ENCODE results near the gene GJC2. TPM values are rescaled to one million over a fixed set of nuclear protein-coding genes. Genes with fewer than 3 reads are reported as not detected.
A peak's percentile ranks its signal among the peaks of the same experiment; 100 is the strongest.

The GJC2 gene
- total and polyA plus RNA-seq, 10 of the 15 experiments (the other 5 are each of a cell fraction or from before 2014, with no cell fraction given) = 0.04 to 0.44 (median 0.07) TPM; not detected in 4

DNA sequence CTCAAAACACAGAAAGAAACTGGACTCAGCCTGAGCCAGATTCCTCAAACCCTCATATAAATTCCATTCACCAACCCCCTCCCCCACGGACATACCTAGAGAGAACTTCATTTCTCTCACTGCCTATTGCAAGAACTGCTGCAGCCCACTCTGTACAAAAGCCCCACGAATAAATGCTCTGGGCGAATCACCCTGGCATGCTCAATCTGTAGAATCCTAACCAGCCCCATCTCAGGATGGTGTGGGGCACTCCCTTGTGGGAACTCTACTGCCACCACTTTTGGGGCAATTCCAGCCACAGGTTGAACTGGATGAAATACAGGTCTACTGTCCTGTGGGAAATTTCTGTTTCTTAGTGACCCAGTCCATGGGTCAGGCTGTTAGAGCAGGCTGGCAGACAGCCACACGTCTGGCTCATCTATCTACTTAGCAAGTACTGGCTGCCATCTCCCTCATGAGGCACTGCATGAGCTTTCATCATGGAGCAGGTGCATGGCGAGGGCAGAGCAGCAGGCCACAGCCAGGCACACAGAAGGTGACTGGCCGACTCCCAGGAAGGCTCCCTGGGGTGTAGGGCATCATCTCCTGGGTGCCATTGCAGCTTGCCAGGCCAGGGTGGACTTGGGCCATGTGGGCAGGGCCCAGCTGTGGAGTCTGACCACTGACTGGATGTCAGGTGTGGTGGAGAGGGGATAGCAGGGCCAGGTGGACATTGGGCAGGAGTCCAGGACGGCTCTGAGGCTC is 45.0 kb upstream of the GJC2 start:
- BruUV-seq (replicated peaks) = no TSS peak
- RAD21 ChIA-PET (ENCODE audit: unreplicated experiment) = no interaction called here
- ATAC-seq (no peak), DNase-seq (ENCODE audit: low read depth, low spot score) (no peak), FAIRE-seq (no peak)
- Histone ChIP-seq H3K4me3 (no peak overlapping the region; the same call in 1 of the 2 replicates), H3K9ac (ENCODE audit: control insufficient read depth, insufficient read depth, low read length) (no peak overlapping the region), H3K27me3 (replicated peaks in 1 of 2; ENCODE audit: control insufficient read depth in 2 of 2, insufficient read depth in 2 of 2, low read length in 1 of 2) (no peaks in the 10 kb centered on the region), H2AFZ (ENCODE audit: control insufficient read depth, low read depth, low read length) (no peak overlapping the region), H3K79me2 (ENCODE audit: control insufficient read depth, insufficient read depth, low read length) (peaks cover 27% of the 10 kb centered on the region), H3K36me3 (ENCODE audit: control insufficient read depth in 2 of 2, insufficient read depth in 2 of 2, low read length in 1 of 2) (peaks cover 7 to 12% of the 10 kb centered on the region in 2 experiments; a peak in 3 of 4 replicates), H3K27ac (ENCODE audit: control insufficient read depth, insufficient read depth) (no peak overlapping the region), H3K4me1 (ENCODE audit: control insufficient read depth, insufficient read depth, low read length) (peaks cover 17% of the 10 kb centered on the region), H3K4me2 (ENCODE audit: control insufficient read depth, insufficient read depth) (peak overlapping the region; percentile 48), H3K9me3 (replicated peaks; ENCODE audit: control insufficient read depth, insufficient read depth, low read length) (no peaks in the 10 kb centered on the region), H4K20me1 (ENCODE audit: control insufficient read depth, insufficient read depth) (no peaks in the 10 kb centered on the region)
- intact Hi-C loops (cut with micrococcal nuclease; ENCODE audit: unreplicated experiment) = no loop called here
- CTCF ChIA-PET = no interaction called here
- 60% methylated on average over 7 of the region's 7 CpGs for WGBS (ENCODE audit: insufficient coverage, insufficient replicate concordance, low lambda C conversion rate, missing lambda C conversion rate)
- POLR2A ChIA-PET = interaction anchor here (1.9 kb wide), 1 partner anchor 61 kb away, joined by 4 read pairs; the partner anchor contains the start of gene IBA57
- TF ChIP-seq POLR2AphosphoS2 (IDR thresholded peaks at IDR 0.05; ENCODE audit: low read depth, low read length) = 0 out of 2 replicates have a peak, but pooled peaks have one; percentile 64
- TF ChIP-seq IKZF2 (IDR thresholded peaks at IDR 0.05) = no peak
- TF ChIP-seq, protein P1, sequence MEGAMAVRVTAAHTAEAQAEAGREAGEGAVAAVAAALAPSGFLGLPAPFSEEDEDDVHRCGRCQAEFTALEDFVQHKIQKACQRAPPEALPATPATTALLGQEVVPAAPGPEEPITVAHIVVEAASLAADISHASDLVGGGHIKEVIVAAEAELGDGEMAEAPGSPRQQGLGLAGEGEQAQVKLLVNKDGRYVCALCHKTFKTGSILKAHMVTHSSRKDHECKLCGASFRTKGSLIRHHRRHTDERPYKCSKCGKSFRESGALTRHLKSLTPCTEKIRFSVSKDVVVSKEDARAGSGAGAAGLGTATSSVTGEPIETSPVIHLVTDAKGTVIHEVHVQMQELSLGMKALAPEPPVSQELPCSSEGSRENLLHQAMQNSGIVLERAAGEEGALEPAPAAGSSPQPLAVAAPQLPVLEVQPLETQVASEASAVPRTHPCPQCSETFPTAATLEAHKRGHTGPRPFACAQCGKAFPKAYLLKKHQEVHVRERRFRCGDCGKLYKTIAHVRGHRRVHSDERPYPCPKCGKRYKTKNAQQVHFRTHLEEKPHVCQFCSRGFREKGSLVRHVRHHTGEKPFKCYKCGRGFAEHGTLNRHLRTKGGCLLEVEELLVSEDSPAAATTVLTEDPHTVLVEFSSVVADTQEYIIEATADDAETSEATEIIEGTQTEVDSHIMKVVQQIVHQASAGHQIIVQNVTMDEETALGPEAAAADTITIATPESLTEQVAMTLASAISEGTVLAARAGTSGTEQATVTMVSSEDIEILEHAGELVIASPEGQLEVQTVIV (IDR thresholded peaks at IDR 0.05; ENCODE audit: borderline replicate concordance, partially characterized antibody) = no peak
- no peak for TF ChIP-seq MYB (IDR thresholded peaks at IDR 0.05; ENCODE audit: borderline replicate concordance, low read depth, low read length)
- TF ChIP-seq POLR2A (IDR thresholded peaks at IDR 0.05; ENCODE audit: low read depth, low read length) = peak; percentile 65
- TF ChIP-seq SREBF1 (IDR thresholded peaks at IDR 0.05; ENCODE audit: low read length) = no peak
- TF ChIP-seq EGR1 (IDR thresholded peaks at IDR 0.05; ENCODE audit: borderline replicate concordance in 1 of 2, low read depth in 2 of 2, low read length in 2 of 2) = no peak
- no peak for TF ChIP-seq ZNF207 (IDR thresholded peaks at IDR 0.05; ENCODE audit: borderline replicate concordance)
- in situ Hi-C loops (cut with MboI) = no loop called here
- SMC1A ChIA-PET (ENCODE audit: uncharacterized antibody, unreplicated experiment) = no interaction called here
